ENCODE results near the gene ORAI1.
"Not testable (repeated sequence)": the region's sequence is repeated elsewhere in the genome, so short reads cannot be mapped to it uniquely, and the experiment has no call there.

ORAI1 gene

GRCh38 chr12:121608301-121608700, 18.0 kb upstream of the ORAI1 start:
- DNase-seq = no peak

GRCh38 chr12:121610239-121611149, 15.8 kb upstream of the ORAI1 start:
- DNase-seq = no peak

- DNase-seq = peak in 1 of 2 donors; percentile 45
Measured at GRCh38 chr12:121611306-121611705, 15.0 kb upstream of the ORAI1 start.

- no peak for DNase-seq
Measured at GRCh38 chr12:121613462-121613861, 12.9 kb upstream of the ORAI1 start.

- DNase-seq = no peak
Measured at GRCh38 chr12:121614872-121615467, 11.4 kb upstream of the ORAI1 start.

- DNase-seq = no peak
Measured at GRCh38 chr12:121618659-121619233, 7.6 kb upstream of the ORAI1 start.

- DNase-seq = no peak
Measured at GRCh38 chr12:121620333-121620891, 5.9 kb upstream of the ORAI1 start.

GRCh38 chr12:121626853-121627640, 717 bp downstream of the ORAI1 start:
- peak; percentile 89 to 91 for DNase-seq

GRCh38 chr12:121628037-121628436, 1.7 kb downstream of the ORAI1 start:
- DNase-seq = peak; percentile 29 to 34

- peak in 1 of 2 donors; percentile 22 for DNase-seq
Measured at GRCh38 chr12:121628536-121628935, 2.2 kb downstream of the ORAI1 start.

GRCh38 chr12:121630791-121631355, 4.5 kb downstream of the ORAI1 start:
- no peak for DNase-seq

GRCh38 chr12:121632069-121632970, 6.0 kb downstream of the ORAI1 start:
- no peak for DNase-seq

GRCh38 chr12:121633833-121634196, 7.5 kb downstream of the ORAI1 start:
- DNase-seq = not testable (repeated sequence)

- no peak for DNase-seq
Measured at GRCh38 chr12:121634836-121635235, 8.5 kb downstream of the ORAI1 start.

- DNase-seq = peak; percentile 58 to 59
Measured at GRCh38 chr12:121637231-121637914, 11.0 kb downstream of the ORAI1 start.

GRCh38 chr12:121638298-121639202, 12.2 kb downstream of the ORAI1 start:
- no peak for DNase-seq

GRCh38 chr12:121641343-121641630, 15.0 kb downstream of the ORAI1 start:
- no peak for DNase-seq

GRCh38 chr12:121648458-121649028, 22.2 kb downstream of the ORAI1 start:
- DNase-seq = no peak

- no peak for DNase-seq
Measured at GRCh38 chr12:121649322-121649721, 23.0 kb downstream of the ORAI1 start.
